HCT116 (cell line): ENCODE measurements around the gene F7. TPM values are rescaled to one million over a fixed set of nuclear protein-coding genes. Genes with fewer than 3 reads are reported as not detected.

Source experiments
- ATAC-seq: fragments of 200-7000 bp; cut with Tn5 transposase; 2 replicates; pipeline ENCODE4 v1.9.1; 2020; ENCODE audit warnings: mild to moderate bottlenecking, moderate library complexity
- Bru-seq: library from RNA; stranded (reverse); fragments of 400-500 nt; gene quantifications from one replicate; lab custom pipeline; 2021; lab: Mats Ljungman, UMichigan
- BruChase-seq, 2 experiments: library from RNA; stranded (reverse); fragments of 400-500 nt; gene quantifications; one replicate each; lab custom pipeline; 2021; lab: Mats Ljungman, UMichigan
- BruUV-seq: library from RNA; stranded (reverse); fragments of 400-500 nt; replicated peaks from 2 replicates; lab custom pipeline; 2021; lab: Mats Ljungman, UMichigan
- CTCF ChIA-PET: fragments of 300-600 bp; sonication (Branson Sonifier 250); formaldehyde crosslinking; loops from one replicate; lab custom pipeline; 2021; ENCODE audit warnings: antibody characterized with exemption; lab: Charles Lee
- POLR2A ChIA-PET: fragments of 300-600, 350-600 bp; sonication (Branson Sonifier 250); formaldehyde crosslinking; loops from one replicate; lab custom pipeline; 2021; ENCODE audit warnings: antibody characterized with exemption; lab: Charles Lee
- RAD21 ChIA-PET, 2 experiments: fragments of 300-600 bp; sonication (Branson Sonifier 250); formaldehyde crosslinking; loops; one replicate each; lab custom pipeline; 2023; ENCODE audit warnings: low total read pairs in 2 of 2; ENCODE audit not compliant: uncharacterized antibody in 2 of 2, unreplicated experiment in 2 of 2, low non-redundant PET in 1 of 2; lab: Charles Lee
- DNase-seq: peaks from one replicate; pipeline ENCODE4 v3.0.0-alpha.2; 2010; ENCODE audit warnings: low read depth, low spot score
- H2AFZ ChIP-seq: fragments of 200-600 bp; shearing (Covaris generic), sonication (generic); 2 replicates; pipeline ENCODE4 v1.6.1; 2017; ENCODE audit warnings: low read depth, mixed run types, mixed read lengths, antibody characterized with exemption, low read length; ENCODE audit not compliant: poor library complexity, severe bottlenecking
- H3K27ac ChIP-seq: 2 replicates; pipeline ENCODE4 v1.5.1; 2012; ENCODE audit warnings: low read depth, low read length
- H3K27me3 ChIP-seq: fragments of 200-600 bp; sonication (generic); 2 replicates; pipeline ENCODE4 v1.6.1; 2016; ENCODE audit warnings: mixed run types, low read length, mixed read lengths; ENCODE audit not compliant: insufficient read depth
- H3K36me3 ChIP-seq, 2 experiments: fragments of 200-500 bp in 1 of 2; fragments of 200-600 bp in 1 of 2; sonication (Bioruptor generic) in 1 of 2; sonication (generic) in 1 of 2; 2 replicates each; pipeline versions ENCODE4 v1.5.1 to v1.6.1; 2014 to 2016; ENCODE audit warnings: low read length in 2 of 2, inconsistent platforms in 1 of 2, mixed read lengths in 1 of 2, mixed run types in 1 of 2; ENCODE audit not compliant: insufficient read depth in 2 of 2, control insufficient read depth in 1 of 2
- H3K4me1 ChIP-seq, 2 experiments: fragments of 200-600 bp in 1 of 2; sonication (generic) in 1 of 2; 2 replicates each; pipeline versions ENCODE4 v1.5.1 to v1.6.1; 2012 to 2017; ENCODE audit warnings: low read length in 2 of 2, inconsistent platforms in 1 of 2, mild to moderate bottlenecking in 1 of 2, mixed read lengths in 1 of 2, mixed run types in 1 of 2, moderate library complexity in 1 of 2; ENCODE audit not compliant: insufficient read depth in 2 of 2, control insufficient read depth in 1 of 2
- H3K4me2 ChIP-seq: fragments of 200-600 bp; sonication (generic); 2 replicates; pipeline ENCODE4 v1.6.1; 2017; ENCODE audit warnings: mixed run types, low read length, mixed read lengths
- H3K4me3 ChIP-seq, 2 experiments: fragments of 200-600 bp in 1 of 2; sonication (generic) in 1 of 2; replicated peaks in 1 of 2; 2 replicates each; pipeline ENCODE4 v1.5.1; 2011 to 2016; ENCODE audit warnings: low read length in 2 of 2, control low read depth in 1 of 2, low read depth in 1 of 2, mild to moderate bottlenecking in 1 of 2, mixed read lengths in 1 of 2, mixed run types in 1 of 2
- H3K79me2 ChIP-seq: fragments of 200-600 bp; sonication (generic); 2 replicates; pipeline ENCODE4 v1.6.1; 2017; ENCODE audit warnings: mild to moderate bottlenecking, mixed run types, low read length, moderate library complexity, mixed read lengths; ENCODE audit not compliant: insufficient read depth
- H3K9ac ChIP-seq: fragments of 200-600 bp; sonication (generic); 2 replicates; pipeline ENCODE4 v1.6.1; 2016; ENCODE audit warnings: low read length, mixed read lengths
- H3K9me2 ChIP-seq: fragments of 200-600 bp; sonication (generic), shearing (Covaris generic); 2 replicates; pipeline ENCODE4 v1.6.1; 2017; ENCODE audit warnings: mixed run types, mild to moderate bottlenecking, moderate library complexity; ENCODE audit not compliant: insufficient read depth
- H3K9me3 ChIP-seq, 2 experiments: fragments of 200-500 bp in 1 of 2; fragments of 200-600 bp in 1 of 2; sonication (Bioruptor generic) in 1 of 2; sonication (generic) in 1 of 2; 2 replicates each; pipeline ENCODE4 v1.6.1; 2014 to 2017; ENCODE audit warnings: low read length in 2 of 2, mixed read lengths in 2 of 2, inconsistent platforms in 1 of 2, low read depth in 1 of 2, mild to moderate bottlenecking in 1 of 2, mixed run types in 1 of 2, moderate library complexity in 1 of 2; ENCODE audit not compliant: control insufficient read depth in 1 of 2, insufficient read depth in 1 of 2
- H4K20me1 ChIP-seq: fragments of 200-600 bp; sonication (generic), shearing (Covaris generic); 2 replicates; pipeline ENCODE4 v1.6.1; 2017; ENCODE audit warnings: mixed run types, mild to moderate bottlenecking, moderate library complexity; ENCODE audit not compliant: insufficient read depth
- CBX3 ChIP-seq: IDR thresholded peaks from 2 replicates; pipeline ENCODE4 v1.6.1; 2012; ENCODE audit warnings: low read depth
- CEBPB ChIP-seq: IDR thresholded peaks from 2 replicates; pipeline ENCODE4 v1.6.1; 2012; ENCODE audit warnings: low read depth
- EGR1 ChIP-seq: IDR thresholded peaks from 2 replicates; pipeline ENCODE4 v1.6.1; 2012; ENCODE audit warnings: low read depth
- ELF1 ChIP-seq: IDR thresholded peaks from 2 replicates; pipeline ENCODE4 v1.6.1; 2012; ENCODE audit warnings: low read depth, borderline replicate concordance
- EZH2phosphoT487 ChIP-seq: fragments of 200-600 bp; IDR thresholded peaks from 2 replicates; pipeline ENCODE4 v1.6.1; 2018; ENCODE audit warnings: antibody characterized with exemption, borderline replicate concordance
- FOSL1 ChIP-seq: IDR thresholded peaks from 2 replicates; pipeline ENCODE4 v1.6.1; 2012; ENCODE audit warnings: low read depth
- POLR2A ChIP-seq: IDR thresholded peaks from 2 replicates; pipeline ENCODE4 v1.7.0; 2011; ENCODE audit warnings: borderline replicate concordance; ENCODE audit not compliant: insufficient read depth, insufficient read length; ENCODE audit errors: extremely low read depth
- POLR2AphosphoS5 ChIP-seq: IDR thresholded peaks from 2 replicates; pipeline ENCODE4 v1.6.1; 2011; ENCODE audit warnings: mild to moderate bottlenecking, low read depth, low read length, moderate library complexity
- SRF ChIP-seq: IDR thresholded peaks from 2 replicates; pipeline ENCODE4 v1.6.1; 2012; ENCODE audit warnings: low read depth
- YY1 ChIP-seq: IDR thresholded peaks from 2 replicates; pipeline ENCODE4 v1.6.1; 2011; ENCODE audit warnings: low read length, low read depth, moderate library complexity, mild to moderate bottlenecking; ENCODE audit not compliant: insufficient replicate concordance; ENCODE audit errors: extremely low read depth
- ZFX ChIP-seq: fragments of 450-650 bp; IDR thresholded peaks from 2 replicates; pipeline ENCODE4 v1.6.1; 2017
- intact Hi-C: fragments of 100-400 bp; cut with micrococcal nuclease; formaldehyde crosslinking; loops from 2 replicates; pipeline ENCODE4 v1.10.0; 2022
- long read RNA-seq: library from polyadenylated mRNA; unstranded; transcript quantifications from one replicate; pipeline ENCODE4 v2.0.0, GENCODE V29; 2021; ENCODE audit not compliant: unreplicated experiment
- polyA plus RNA-seq: library from polyadenylated mRNA; unstranded; fragments of >200 nt; gene quantifications from 2 replicates; pipeline ENCODE4 v1.2.1, GENCODE V29; 2012; ENCODE audit warnings: missing spikeins
- total RNA-seq: library from RNA; stranded (reverse); gene quantifications from one replicate; pipeline ENCODE4 v1.2.1, GENCODE V29; 2021; ENCODE audit not compliant: unreplicated experiment
- TF ChIP-seq, protein P1 (sequence below): IDR thresholded peaks from 2 replicates; pipeline ENCODE4 v1.6.1; 2012; ENCODE audit warnings: low read depth

F7 gene
- total RNA-seq = not detected
- 0.14 TPM in 1 of 2 replicates, not detected in the other for polyA plus RNA-seq
- percentile 12 among the genes with signal in this experiment for Bru-seq, nascent RNA
- BruChase-seq, experiment 1, labeled RNA remaining after a 6-hour chase = percentile 18 among the genes with signal in this experiment
- BruChase-seq, experiment 2, labeled RNA remaining after a 2-hour chase = percentile 9 among the genes with signal in this experiment
- long read RNA-seq = 0 reads

DNA sequence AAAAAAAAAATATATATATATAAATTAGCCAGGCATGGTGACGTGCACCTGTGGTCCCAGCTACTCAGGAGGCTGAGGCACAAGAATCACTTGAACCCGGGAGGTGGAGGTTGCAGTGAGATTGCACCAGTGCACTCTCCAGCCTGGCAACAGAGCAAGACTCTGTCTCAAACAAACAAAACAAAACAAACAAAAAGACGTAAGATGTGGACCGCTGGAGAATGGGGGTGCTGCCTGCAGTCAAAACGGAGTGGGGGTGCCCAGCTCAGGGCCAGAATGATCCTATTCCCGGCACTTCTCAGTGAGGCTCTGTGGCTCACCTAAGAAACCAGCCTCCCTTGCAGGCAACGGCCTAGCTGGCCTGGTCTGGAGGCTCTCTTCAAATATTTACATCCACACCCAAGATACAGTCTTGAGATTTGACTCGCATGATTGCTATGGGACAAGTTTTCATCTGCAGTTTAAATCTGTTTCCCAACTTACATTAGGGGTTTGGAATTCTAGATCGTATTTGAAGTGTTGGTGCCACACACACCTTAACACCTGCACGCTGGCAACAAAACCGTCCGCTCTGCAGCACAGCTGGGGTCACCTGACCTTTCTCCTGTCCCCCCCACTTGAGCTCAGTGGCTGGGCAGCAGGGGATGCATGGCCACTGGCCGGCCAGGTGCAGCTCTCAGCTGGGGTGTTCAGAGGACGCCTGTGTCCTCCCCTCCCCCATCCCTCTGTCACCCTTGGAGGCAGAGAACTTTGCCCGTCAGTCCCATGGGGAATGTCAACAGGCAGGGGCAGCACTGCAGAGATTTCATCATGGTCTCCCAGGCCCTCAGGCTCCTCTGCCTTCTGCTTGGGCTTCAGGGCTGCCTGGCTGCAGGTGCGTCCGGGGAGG, at the start of gene F7:
TSS of gene F7 (plus strand) at position 760 of the 889 bp plus-strand sequence. CDS start at position 811, 51 bp downstream.
- CTCF ChIA-PET = no interaction called here
- RAD21 ChIA-PET = no interaction called here
- ATAC-seq (no peak), DNase-seq (no peak)
- TF ChIP-seq POLR2AphosphoS5 (no peak), POLR2A (no peak), SRF (no peak), ELF1 (no peak), FOSL1 (no peak), YY1 (no peak), EGR1 (no peak), CEBPB (no peak), CBX3 (no peak), ZFX (no peak), EZH2phosphoT487 (no peak)
- TF ChIP-seq, protein P1, sequence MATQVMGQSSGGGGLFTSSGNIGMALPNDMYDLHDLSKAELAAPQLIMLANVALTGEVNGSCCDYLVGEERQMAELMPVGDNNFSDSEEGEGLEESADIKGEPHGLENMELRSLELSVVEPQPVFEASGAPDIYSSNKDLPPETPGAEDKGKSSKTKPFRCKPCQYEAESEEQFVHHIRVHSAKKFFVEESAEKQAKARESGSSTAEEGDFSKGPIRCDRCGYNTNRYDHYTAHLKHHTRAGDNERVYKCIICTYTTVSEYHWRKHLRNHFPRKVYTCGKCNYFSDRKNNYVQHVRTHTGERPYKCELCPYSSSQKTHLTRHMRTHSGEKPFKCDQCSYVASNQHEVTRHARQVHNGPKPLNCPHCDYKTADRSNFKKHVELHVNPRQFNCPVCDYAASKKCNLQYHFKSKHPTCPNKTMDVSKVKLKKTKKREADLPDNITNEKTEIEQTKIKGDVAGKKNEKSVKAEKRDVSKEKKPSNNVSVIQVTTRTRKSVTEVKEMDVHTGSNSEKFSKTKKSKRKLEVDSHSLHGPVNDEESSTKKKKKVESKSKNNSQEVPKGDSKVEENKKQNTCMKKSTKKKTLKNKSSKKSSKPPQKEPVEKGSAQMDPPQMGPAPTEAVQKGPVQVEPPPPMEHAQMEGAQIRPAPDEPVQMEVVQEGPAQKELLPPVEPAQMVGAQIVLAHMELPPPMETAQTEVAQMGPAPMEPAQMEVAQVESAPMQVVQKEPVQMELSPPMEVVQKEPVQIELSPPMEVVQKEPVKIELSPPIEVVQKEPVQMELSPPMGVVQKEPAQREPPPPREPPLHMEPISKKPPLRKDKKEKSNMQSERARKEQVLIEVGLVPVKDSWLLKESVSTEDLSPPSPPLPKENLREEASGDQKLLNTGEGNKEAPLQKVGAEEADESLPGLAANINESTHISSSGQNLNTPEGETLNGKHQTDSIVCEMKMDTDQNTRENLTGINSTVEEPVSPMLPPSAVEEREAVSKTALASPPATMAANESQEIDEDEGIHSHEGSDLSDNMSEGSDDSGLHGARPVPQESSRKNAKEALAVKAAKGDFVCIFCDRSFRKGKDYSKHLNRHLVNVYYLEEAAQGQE = no peak
- Histone ChIP-seq H3K4me2 (no peak within 1 kb of the TSS), H3K36me3 (no peaks in the 10 kb centered on the region), H3K9ac (no peak within 1 kb of the TSS), H3K27me3 (no peaks in the 10 kb centered on the region), H4K20me1 (no peaks in the 10 kb centered on the region), H3K9me2 (no peaks in the 10 kb centered on the region), H3K27ac (no peak within 1 kb of the TSS), H3K4me1 (peaks cover 0 to 11% of the 10 kb centered on the region in 2 experiments; a peak in 1 of 4 replicates), H3K9me3 (no peaks in the 10 kb centered on the region), H3K4me3 (no peak within 1 kb of the TSS), H2AFZ (no peak within 1 kb of the TSS), H3K79me2 (no peaks in the 10 kb centered on the region)
- POLR2A ChIA-PET = no interaction called here
- intact Hi-C loops = no loop called here
- BruUV-seq = no TSS peak
